Tibial artery (tissue), 4 donors: ENCODE results near the gene HAAO.
A peak's percentile ranks its signal among the peaks of the same experiment; 100 is the strongest.

Experiments
- DNase-seq, 2 donors: peaks; one replicate each; pipeline ENCODE4 v3.0.0-alpha.2; 2019
- H3K27ac ChIP-seq, 2 donors: fragments of 200-600 bp; sonication (generic) in 1 of 2; 1 replicate in 1 of 2; 2 replicates in 1 of 2; pipeline ENCODE4 v1.5.1; 2018 to 2019; ENCODE audit warnings: mild to moderate bottlenecking in 1 of 2
- H3K27me3 ChIP-seq, 2 donors: fragments of 200-600 bp; sonication (generic) in 1 of 2; one replicate each; pipeline versions ENCODE4 v1.5.1 to v1.6.0; 2016 to 2019
- H3K36me3 ChIP-seq, 3 donors: fragments of 200-600 bp; sonication (generic) in 2 of 3; one replicate each; pipeline ENCODE4 v1.5.1; 2016 to 2019; ENCODE audit warnings: mild to moderate bottlenecking in 2 of 3
- H3K4me1 ChIP-seq, 4 donors: fragments of 200-600 bp; sonication (generic) in 2 of 4; 1 replicate in 3 of 4; 2 replicates in 1 of 4; pipeline ENCODE4 v1.5.1; 2016 to 2019
- H3K4me3 ChIP-seq, 2 donors: fragments of 200-600 bp; sonication (generic) in 1 of 2; 1 replicate in 1 of 2; 2 replicates in 1 of 2; pipeline ENCODE4 v1.5.1; 2018 to 2019; ENCODE audit warnings: mild to moderate bottlenecking in 2 of 2
- H3K9me3 ChIP-seq, 3 donors: fragments of 200-600 bp; sonication (generic) in 1 of 3; one replicate each; pipeline ENCODE4 v1.5.1; 2016 to 2019
- intact Hi-C: fragments of 100-400 bp; cut with DNase I; formaldehyde crosslinking; loops from one replicate; pipeline ENCODE4 v1.15.0; 2023; ENCODE audit warnings: low total_unique reads
- TF ChIP-seq, protein P1 (sequence below), 2 experiments: fragments of 200-600 bp in 1 of 2; fragments of 450-650 bp in 1 of 2; IDR thresholded peaks; one replicate each; pipeline ENCODE4 v1.5.1; 2017 to 2019; ENCODE audit warnings: antibody characterized with exemption in 2 of 2, mild to moderate bottlenecking in 1 of 2, moderate library complexity in 1 of 2

The HAAO gene

DNA sequence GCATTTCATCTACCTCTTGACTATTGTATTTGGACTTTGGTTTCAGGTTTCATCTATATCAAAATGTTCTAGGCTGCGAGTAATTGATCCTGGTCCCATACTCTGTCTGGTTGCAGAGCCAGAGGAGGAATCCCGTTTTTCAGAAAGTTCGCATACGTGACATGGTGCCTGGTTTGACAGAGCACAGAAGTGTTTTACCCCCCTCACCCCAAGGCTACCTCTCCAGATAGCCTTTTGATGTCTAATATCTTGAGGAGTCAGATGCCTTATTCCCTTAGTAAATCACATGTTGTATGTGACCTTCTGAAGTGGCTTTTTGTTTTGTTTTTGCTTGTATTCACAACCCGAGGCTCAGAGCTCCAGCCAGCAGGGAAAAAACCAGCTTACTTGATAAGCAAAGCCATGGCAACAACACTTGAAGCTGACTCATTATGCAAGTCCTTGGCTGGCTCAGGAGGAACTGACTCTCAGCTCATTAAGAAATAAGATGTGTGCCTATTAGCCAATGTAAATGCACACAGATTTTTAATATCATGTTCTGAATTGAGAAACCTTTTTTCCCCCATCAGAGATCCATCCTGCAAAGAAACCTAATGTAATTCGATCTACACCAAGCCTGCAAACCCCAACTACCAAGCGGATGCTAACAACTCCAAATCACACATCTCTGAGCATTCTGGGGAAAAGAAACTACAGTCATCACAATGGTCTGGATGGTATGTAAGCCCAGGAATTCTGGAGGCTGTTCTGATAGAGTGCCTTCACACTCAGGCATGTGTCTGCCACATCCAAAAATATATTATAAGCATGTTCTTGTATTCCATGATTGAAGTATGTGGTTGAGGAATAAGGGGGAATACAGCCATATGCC lies 69.8 kb downstream of the HAAO start:
- Histone ChIP-seq H3K27ac (no peak overlapping the region), H3K27me3 (no peaks in the 10 kb centered on the region), H3K9me3 (no peaks in the 10 kb centered on the region), H3K4me1 (no peaks in the 10 kb centered on the region), H3K4me3 (no peak overlapping the region), H3K36me3 (peaks cover 0 to 7% (median 5%) of the 10 kb centered on the region in 3 donors)
- peak; percentile 72 to 76 for DNase-seq
- intact Hi-C loops = no loop called here
- TF ChIP-seq, protein P1, sequence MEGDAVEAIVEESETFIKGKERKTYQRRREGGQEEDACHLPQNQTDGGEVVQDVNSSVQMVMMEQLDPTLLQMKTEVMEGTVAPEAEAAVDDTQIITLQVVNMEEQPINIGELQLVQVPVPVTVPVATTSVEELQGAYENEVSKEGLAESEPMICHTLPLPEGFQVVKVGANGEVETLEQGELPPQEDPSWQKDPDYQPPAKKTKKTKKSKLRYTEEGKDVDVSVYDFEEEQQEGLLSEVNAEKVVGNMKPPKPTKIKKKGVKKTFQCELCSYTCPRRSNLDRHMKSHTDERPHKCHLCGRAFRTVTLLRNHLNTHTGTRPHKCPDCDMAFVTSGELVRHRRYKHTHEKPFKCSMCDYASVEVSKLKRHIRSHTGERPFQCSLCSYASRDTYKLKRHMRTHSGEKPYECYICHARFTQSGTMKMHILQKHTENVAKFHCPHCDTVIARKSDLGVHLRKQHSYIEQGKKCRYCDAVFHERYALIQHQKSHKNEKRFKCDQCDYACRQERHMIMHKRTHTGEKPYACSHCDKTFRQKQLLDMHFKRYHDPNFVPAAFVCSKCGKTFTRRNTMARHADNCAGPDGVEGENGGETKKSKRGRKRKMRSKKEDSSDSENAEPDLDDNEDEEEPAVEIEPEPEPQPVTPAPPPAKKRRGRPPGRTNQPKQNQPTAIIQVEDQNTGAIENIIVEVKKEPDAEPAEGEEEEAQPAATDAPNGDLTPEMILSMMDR (IDR thresholded peaks at IDR 0.05) = no peak

DNA sequence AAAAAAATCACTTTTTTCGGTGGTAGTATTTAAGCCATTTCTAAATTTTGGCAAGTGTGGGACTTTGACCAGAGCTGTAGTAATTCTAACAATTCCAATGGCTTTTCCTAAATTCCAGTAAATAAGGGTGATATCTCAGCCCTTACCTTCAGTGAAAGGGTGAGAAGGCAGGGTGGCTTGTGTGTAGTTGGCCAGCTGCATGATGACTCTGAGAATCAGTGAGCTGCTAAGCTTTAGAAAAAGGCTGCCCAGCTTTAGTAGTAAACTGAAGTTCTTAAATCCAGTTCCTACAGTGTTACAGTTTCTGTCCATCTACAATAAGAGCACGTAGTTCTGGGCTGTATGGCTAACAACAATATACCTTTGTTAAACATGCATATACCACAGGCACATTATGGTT lies 70.5 kb downstream of the HAAO start:
- Histone ChIP-seq H3K27me3 (no peaks in the 10 kb centered on the region), H3K9me3 (no peaks in the 10 kb centered on the region), H3K27ac (no peak overlapping the region), H3K36me3 (peaks cover 0 to 7% (median 5%) of the 10 kb centered on the region in 3 donors), H3K4me1 (no peaks in the 10 kb centered on the region), H3K4me3 (no peak overlapping the region)
- TF ChIP-seq, protein P1 (IDR thresholded peaks at IDR 0.05) = no peak
- no peak for DNase-seq
- intact Hi-C loops = no loop called here
